ENCODE results near the gene GNGT2. TPM values are rescaled to one million over a fixed set of nuclear protein-coding genes. Genes with fewer than 3 reads are reported as not detected.

The GNGT2 gene
- 1 to 10 TPM; 2.9 to 3.4 (median 3.1) TPM for polyA plus RNA-seq (ENCODE audit: insufficient read depth in 1 of 5, insufficient read length in 5 of 5, low replicate concordance in 1 of 5)
- long read RNA-seq, donor 1, partial matches to known transcripts = 6 of 7 reads
- long read RNA-seq, donor 1, other reads (novel, unspliced or antisense) = 0 of 7 reads
- long read RNA-seq, donor 2 = 0 reads
- long read RNA-seq, donor 3, partial matches to known transcripts = 0 of 1 reads
- long read RNA-seq, donor 3, other reads (novel, unspliced or antisense) = 0 of 1 reads
- long read RNA-seq, donor 4 = 0 reads
- long read RNA-seq, donor 5, partial matches to known transcripts = 0 of 3 reads
- long read RNA-seq, donor 5, other reads (novel, unspliced or antisense) = 0 of 3 reads
- long read RNA-seq, donor 6, partial matches to known transcripts = 0 of 1 reads
- long read RNA-seq, donor 6, other reads (novel, unspliced or antisense) = 0 of 1 reads
- long read RNA-seq, donor 7, partial matches to known transcripts = 0 of 1 reads
- long read RNA-seq, donor 7, other reads (novel, unspliced or antisense) = 0 of 1 reads
- long read RNA-seq, donor 8 = 0 reads

- DNase-seq = peak; percentile 43 to 57
These were observed at the start of gene GNGT2, which contains the start of gene ABI3 for GRCh38 chr17:49210158-49211029. Gene GNGT2, minus strand, starts transcription at chr17:49210574. Its CDS starts 3,152 bp downstream, at chr17:49207422. Gene ABI3, plus strand, starts transcription at chr17:49210707. Its CDS starts 18 bp downstream, at chr17:49210725.

GRCh38 chr17:49259663-49260010, 49.3 kb upstream of the GNGT2 start:
- DNase-seq = no peak

GRCh38 chr17:49258394-49258793, 48.0 kb upstream of the GNGT2 start:
- no peak for DNase-seq

- DNase-seq = no peak
These were observed 44.8 kb upstream of the GNGT2 start for GRCh38 chr17:49255125-49255524.

- DNase-seq = no peak
These were observed 43.7 kb upstream of the GNGT2 start for GRCh38 chr17:49254066-49254465.

- DNase-seq = no peak
These were observed 41.8 kb upstream of the GNGT2 start for GRCh38 chr17:49252148-49252695.

- no peak for DNase-seq
These were observed 39.6 kb upstream of the GNGT2 start for GRCh38 chr17:49249890-49250522.

GRCh38 chr17:49249292-49249794, 39.0 kb upstream of the GNGT2 start:
- peak; percentile 14 to 17 for DNase-seq

- no peak for DNase-seq
These were observed 37.6 kb upstream of the GNGT2 start for GRCh38 chr17:49247944-49248343.

GRCh38 chr17:49244839-49245238, 34.5 kb upstream of the GNGT2 start:
- DNase-seq = no peak

- no peak for DNase-seq
These were observed 32.4 kb upstream of the GNGT2 start for GRCh38 chr17:49242813-49243212.

GRCh38 chr17:49241692-49242397, 31.5 kb upstream of the GNGT2 start:
- DNase-seq = no peak

GRCh38 chr17:49241040-49241439, 30.7 kb upstream of the GNGT2 start:
- DNase-seq = no peak

GRCh38 chr17:49240619-49241018, 30.2 kb upstream of the GNGT2 start:
- DNase-seq = no peak

GRCh38 chr17:49239963-49240362, 29.6 kb upstream of the GNGT2 start:
- no peak for DNase-seq

- DNase-seq = no peak
These were observed 25.5 kb upstream of the GNGT2 start for GRCh38 chr17:49235896-49236295.

- no peak for DNase-seq
These were observed 24.2 kb upstream of the GNGT2 start for GRCh38 chr17:49234509-49235080.

- no peak for DNase-seq
These were observed 21.2 kb upstream of the GNGT2 start for GRCh38 chr17:49231563-49231894.

GRCh38 chr17:49230636-49231562, 20.5 kb upstream of the GNGT2 start, which contains the start of gene PHOSPHO1:
Gene PHOSPHO1, minus strand, starts transcription at chr17:49230787. Its CDS starts 4,096 bp downstream, at chr17:49226691.
- DNase-seq = peak; percentile 75 to 81
